Stimulated activated CD4-positive, alpha-beta T cell treated with anti-CD3 and anti-CD28 coated beads, TNF-alpha, amount 100 ng/mL, for 4 hours (primary cell): ENCODE results near the gene DNAH17.

Experiments
- DNase-seq, 3 experiments: peaks; one replicate each; pipeline ENCODE4 v3.0.0-alpha.2; 2020; ENCODE audit warnings: low read depth in 3 of 3

DNAH17 gene

GRCh38 chr17:78391051-78391431, 186.2 kb downstream of the DNAH17 start:
- DNase-seq = no peak

GRCh38 chr17:78390241-78391050, 186.8 kb downstream of the DNAH17 start:
- no peak for DNase-seq

GRCh38 chr17:78387977-78388941, 188.9 kb downstream of the DNAH17 start:
- DNase-seq = no peak

GRCh38 chr17:78384479-78385175, 192.6 kb downstream of the DNAH17 start:
- DNase-seq = no peak

- DNase-seq = peak in 2 of 3 experiments; percentile 21 to 26
These were observed 193.3 kb downstream of the DNAH17 start for GRCh38 chr17:78383725-78384471.

GRCh38 chr17:78381601-78382232, 195.5 kb downstream of the DNAH17 start:
- DNase-seq = peak in 2 of 3 experiments; percentile 19 to 41

- DNase-seq = no peak
These were observed 196.8 kb downstream of the DNAH17 start for GRCh38 chr17:78380370-78380769.

- DNase-seq = no peak
These were observed 198.1 kb downstream of the DNAH17 start for GRCh38 chr17:78379131-78379491.

- DNase-seq = peak; percentile 65 to 78 (median 70)
These were observed 198.7 kb downstream of the DNAH17 start, which contains the start of gene PGS1 for GRCh38 chr17:78378225-78379130. PGS1 (plus strand) TSS chr17:78378649; CDS start chr17:78378666, 17 bp downstream.

- no peak for DNase-seq
These were observed 199.4 kb downstream of the DNAH17 start for GRCh38 chr17:78377858-78378224.

- DNase-seq = no peak
These were observed 201.0 kb downstream of the DNAH17 start for GRCh38 chr17:78376161-78376560.

- DNase-seq = no peak
These were observed 201.6 kb downstream of the DNAH17 start for GRCh38 chr17:78375401-78376151.

- DNase-seq = no peak
These were observed 202.4 kb downstream of the DNAH17 start for GRCh38 chr17:78374631-78375274.

- DNase-seq = no peak
These were observed 203.0 kb downstream of the DNAH17 start for GRCh38 chr17:78374189-78374588.
